HG03558 (cell line): ENCODE data around the gene HIVEP1.
A peak's percentile ranks its signal among the peaks of the same experiment; 100 is the strongest.

ENCODE experiments used
- ATAC-seq: cut with Tn5 transposase; IDR thresholded peaks from one replicate; pipeline ENCODE4 v1.9.1; 2021; ENCODE audit warnings: moderate number of reproducible peaks; ENCODE audit not compliant: unreplicated experiment; ENCODE audit errors: extremely low read depth

The HIVEP1 gene

DNA sequence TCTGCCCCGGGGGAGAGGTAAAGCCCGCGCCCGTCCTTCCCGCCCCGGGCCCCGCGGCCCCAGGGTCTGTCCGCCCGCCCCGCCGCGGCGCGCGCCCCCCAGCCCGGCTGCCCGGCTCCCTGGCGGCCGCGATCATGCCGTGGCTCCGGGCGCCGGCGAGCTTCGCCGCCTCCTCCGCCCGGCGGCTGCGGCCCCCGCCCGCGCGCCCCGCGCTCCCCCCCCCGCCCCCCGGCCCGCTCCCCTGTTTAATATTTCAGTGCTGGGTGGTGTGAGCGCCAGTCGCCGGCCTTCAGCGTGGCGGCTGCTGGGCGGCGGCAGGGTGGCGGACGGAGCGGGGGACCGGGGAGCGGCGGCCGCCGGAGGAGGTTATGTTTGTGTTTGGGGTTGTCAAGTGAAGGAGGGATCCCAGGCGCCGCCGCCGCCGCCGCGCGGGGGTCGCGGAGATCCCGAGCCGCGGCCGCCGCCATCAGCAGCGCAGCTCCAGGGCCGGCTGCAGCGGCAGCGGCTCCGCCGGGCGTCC lies at the start of gene HIVEP1:
Gene HIVEP1, plus strand, starts transcription at position 275 of the 520 bp plus-strand sequence. CDS start 3,317 bp downstream, outside the sequence.
- ATAC-seq, result no peak

DNA sequence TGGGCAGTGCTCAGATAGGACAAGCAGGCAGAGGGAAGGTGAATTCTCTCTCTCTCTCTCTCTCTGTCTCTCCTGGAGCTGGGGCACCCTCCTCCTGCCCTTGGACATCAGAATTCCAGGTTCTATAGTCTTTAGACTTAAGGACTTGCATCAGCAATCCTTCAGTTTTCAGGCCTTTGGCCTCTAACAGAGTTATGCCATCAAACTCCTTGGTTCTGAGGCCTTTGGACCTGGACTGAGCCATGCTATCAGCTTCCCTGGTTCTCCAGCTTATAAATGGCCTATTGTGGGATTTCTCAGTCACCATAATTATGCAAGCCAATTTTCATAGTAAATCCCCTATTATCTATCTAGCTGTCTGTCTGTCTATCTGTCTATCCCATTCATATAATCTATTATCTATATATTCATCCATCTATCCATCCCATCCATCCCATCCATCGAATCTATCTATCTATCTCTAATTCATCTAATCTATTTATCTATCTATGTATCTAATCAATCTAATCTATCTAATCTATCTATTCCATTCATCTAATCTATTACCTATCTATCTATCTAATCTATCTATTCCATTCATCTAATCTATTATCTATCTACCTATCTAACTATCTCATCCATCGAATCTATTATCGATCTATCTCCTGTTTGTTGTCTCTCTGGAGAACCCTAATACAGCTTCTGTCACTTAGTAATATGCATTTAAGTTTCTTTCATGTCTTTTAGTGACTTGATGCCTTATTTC lies 48.2 kb upstream of the HIVEP1 start:
- ATAC-seq, result no peak

- no peak for ATAC-seq
Measured at GRCh38 chr6:11964729-11965335, 47.3 kb upstream of the HIVEP1 start.

DNA sequence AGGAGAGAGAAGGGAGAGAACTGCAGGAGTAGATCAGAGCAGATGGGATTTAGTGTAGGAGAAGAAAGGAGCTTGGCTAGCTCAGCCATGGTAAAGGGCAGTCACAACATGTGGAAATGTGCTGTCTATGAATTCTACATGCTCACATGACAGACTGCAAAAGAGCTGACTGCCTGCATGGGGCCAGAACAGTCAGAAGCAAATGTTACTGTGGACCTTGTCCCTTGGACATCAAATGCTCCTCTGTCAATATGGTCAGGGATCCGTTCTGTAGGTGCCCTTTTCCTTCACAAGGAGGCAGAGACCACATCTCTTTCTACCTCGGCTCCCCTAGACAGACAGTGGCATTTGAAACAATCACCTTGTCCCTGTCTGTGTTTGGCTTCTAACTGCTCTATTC lies 46.6 kb upstream of the HIVEP1 start:
- ATAC-seq, result no peak

- no peak for ATAC-seq
Measured at GRCh38 chr6:11968241-11968806, 43.8 kb upstream of the HIVEP1 start.

DNA sequence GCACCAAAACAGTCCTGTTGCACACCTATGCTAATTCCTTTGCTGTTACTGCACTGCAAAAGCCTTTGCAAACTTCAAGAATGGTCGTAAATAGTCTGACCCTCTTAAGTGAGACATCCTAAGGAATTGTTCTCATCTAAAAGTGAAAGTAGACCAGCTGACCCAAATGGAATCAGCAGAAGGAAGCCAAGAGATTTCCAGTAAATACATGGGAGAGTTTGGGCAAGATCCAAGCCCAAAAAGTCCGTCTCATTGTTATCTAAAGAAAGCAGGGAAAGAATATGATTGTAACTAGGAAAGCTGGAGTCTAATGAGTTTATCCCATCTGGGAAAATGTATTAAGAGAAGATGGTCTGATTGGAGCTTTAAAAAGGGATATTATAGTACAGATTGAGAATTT lies 43.0 kb upstream of the HIVEP1 start:
- ATAC-seq, result no peak

DNA sequence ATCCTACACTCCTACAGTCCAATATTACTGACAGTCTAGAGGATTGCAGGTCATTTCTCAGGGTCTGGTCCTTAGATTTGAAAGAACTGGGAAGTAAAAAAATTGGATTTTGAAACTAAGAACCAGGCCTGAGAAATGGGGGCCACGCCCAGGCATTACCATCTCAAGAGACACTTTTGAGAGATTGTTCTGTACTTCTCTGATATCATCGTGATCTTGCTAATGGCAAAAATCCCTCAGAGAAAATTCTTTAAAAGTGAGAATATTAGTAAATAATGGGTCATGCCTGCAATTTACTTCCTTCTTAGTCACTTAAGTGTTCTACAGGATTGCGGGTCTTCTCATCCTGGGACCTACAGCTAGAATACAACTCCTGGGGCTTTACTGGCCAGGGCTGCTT lies 42.0 kb upstream of the HIVEP1 start:
- no peak for ATAC-seq

GRCh38 chr6:11971154-11971553 lies 41.0 kb upstream of the HIVEP1 start:
- ATAC-seq, result no peak

DNA sequence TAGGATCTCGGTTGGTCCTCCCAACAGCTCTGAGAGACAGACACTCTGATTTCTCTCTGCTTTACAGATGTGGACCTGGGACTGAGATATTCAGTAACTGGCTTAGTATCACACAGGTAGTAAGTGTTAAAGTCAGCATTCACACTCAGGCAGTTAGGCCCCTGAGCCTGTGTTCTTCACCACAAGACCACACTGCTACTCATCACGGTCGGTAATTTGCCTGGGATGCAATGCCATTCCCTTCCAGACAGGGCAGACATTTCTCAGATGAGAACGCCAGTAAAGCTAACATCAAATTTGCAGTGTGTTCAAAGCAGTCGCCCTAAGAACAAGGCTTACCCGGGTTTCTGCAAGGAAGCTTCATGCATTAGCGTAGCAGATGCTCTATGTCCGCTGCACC lies 39.8 kb upstream of the HIVEP1 start:
- no peak for ATAC-seq

DNA sequence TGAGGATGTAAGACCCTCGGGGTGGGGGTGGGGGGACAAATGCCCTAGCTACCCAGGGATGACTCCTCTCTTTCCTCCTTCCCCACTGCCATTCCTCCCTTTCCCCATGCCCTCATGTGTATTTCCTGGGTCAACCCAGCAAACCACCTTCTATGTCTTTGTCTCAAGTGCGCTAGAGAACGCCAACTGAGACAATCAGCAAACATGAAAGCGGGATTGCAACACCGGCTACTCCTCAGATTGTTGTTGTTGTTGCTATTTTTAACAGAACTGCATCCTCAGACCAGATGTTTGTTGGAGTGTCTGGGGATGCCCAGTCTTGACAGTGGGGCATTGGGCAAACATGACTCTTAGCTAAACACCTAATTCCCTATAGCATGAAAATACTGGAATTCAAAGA lies 39.3 kb upstream of the HIVEP1 start:
- no peak for ATAC-seq

- no peak for ATAC-seq
Measured at GRCh38 chr6:11973238-11973637, 38.9 kb upstream of the HIVEP1 start.

DNA sequence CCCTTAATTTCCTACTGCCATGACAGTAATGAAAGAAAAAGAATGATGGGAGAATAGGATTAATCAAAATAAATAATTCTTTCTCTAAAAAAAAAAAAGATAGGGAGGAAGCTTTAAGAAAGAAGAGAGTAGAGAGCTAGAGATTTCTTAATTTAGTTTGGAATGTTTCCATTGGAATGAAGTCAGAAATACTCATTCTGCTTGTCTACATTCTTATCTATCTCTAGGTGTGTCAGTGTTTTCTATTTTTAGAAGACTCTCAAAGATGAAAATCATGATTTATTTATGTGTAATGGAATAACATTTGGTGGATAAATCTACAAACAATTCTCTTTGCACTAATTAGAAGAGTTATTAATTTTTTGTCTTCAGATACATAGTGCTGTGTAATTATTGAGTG lies 38.0 kb upstream of the HIVEP1 start:
- ATAC-seq, result no peak

DNA sequence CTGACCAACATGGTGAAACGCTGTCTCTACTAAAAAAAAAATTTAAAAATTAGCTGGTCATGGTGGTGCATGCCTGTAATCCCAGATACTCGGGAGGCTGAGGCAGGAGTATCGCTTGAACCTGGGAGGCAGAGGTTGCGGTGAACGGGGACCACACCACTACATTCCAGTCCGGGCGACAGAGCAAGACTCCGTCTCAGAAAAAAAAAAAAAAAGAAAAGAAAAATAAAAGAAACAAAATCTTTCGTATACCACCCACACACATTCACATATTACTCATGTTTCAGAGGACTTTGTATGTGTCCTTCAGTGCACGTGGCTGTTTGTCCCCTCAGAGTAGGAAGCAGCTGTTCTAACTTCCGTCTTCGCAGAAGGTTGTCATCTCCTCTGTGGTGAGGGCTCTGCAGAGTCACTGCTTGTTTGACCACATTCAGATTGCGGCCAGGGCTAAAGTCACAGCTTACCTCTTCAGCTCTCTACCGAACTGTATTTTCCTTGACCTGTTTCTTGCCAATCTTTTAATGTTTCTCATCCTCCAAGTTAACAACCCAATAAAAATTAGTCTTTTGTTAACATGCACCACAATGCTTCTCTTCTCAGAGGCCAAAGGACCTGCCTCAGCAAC lies 36.6 kb upstream of the HIVEP1 start:
- peak; percentile 66 for ATAC-seq

- no peak for ATAC-seq
Measured at GRCh38 chr6:11976489-11976888, 35.6 kb upstream of the HIVEP1 start.

DNA sequence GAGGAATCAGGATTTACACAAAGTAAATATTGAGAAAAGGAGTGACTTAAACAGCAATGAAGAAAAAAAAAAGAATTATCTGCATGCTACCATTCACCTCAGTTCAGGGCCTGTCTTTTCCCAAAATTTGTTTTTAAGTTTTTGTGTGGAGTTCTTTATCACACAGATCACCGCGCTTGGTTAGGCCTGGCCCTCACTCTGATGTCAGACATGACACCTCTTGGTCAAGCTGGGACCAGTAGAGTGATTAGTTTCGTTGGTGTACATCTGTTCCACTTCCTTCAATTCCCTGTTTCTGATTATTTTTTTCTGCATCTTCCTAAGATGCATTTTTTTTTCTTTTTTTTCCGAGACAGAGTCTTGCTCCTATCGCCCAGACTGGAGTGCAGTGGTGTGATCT lies 34.9 kb upstream of the HIVEP1 start:
- no peak for ATAC-seq

DNA sequence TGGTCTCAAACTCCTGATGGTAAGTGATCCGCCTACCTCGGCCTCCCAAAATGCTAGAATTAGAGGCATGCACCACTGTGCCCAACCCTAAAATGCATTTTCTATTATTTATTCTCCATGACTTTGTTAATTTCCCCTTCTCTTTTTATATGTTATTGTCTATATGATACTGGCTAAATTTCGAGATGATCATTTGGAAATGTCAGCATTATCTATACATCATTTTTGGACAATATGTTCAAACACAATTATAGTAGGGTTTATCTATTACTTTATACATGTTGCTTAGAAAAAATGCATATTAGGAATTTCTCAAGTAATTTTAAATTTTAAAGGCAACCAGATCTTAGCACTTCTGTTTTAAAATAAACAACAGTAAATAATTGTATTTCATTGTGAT lies 34.4 kb upstream of the HIVEP1 start:
- no peak for ATAC-seq

DNA sequence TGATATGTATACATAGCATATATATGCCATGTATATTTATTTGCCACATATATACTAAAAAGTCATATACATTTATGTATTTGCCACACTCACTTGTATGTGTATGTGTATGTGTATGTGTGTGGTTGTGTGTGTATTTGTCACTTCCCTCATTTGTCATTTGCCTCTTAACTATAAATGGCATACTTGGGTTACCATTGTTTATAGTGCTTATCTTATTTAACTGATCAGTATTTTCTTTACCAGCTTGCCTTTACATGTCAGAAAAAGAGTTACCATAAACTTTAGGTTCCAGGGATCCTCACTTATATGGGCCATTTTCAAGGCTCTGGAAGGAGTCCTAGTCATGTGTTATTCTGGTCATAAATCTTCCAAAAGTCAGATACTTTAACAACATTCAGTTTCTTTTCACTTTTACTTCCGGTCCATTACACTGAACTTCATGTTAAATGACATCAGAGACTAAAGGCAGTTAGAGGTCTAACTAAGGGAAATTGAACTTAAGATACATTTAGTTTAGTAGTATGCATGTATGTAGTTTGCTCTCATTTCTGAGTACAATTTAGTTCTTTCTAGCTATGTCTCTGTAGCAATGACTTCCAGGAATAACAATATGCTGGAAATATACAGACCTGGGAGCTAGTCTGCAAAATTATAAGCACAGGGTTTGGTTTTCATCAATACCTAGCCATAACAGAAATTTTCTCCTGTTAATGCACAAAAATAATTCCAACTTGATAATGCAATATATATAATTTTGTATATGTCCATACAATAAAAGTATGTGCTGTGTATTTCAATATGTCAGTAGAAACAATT lies 33.7 kb upstream of the HIVEP1 start:
- no peak for ATAC-seq

- ATAC-seq, result no peak
Measured at GRCh38 chr6:11979866-11980265, 32.2 kb upstream of the HIVEP1 start.

DNA sequence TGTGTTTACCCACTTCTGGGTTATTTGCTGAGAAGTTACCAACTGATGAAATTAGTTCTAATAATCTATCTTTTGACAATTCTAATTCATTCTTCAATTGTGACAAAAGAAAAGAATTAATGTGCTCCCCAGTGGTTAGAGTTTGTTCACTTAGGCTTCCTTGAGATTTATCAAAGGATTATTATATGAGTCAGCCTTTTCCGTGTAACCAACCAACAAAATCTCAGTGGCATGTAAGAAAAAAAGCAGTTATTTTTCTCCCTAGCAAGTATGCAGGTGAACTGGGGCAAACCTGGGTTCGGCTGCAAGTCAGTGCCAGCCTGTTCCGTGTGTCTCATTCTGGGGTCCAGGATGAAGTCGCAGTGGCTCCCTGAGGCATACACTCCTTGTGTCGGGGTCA lies 28.8 kb upstream of the HIVEP1 start:
- ATAC-seq, result no peak

- no peak for ATAC-seq
Measured at GRCh38 chr6:11987386-11987785, 24.7 kb upstream of the HIVEP1 start.
